HepG2 (cell line): ENCODE results near the gene LIM2. TPM values are rescaled to one million over a fixed set of nuclear protein-coding genes. Genes with fewer than 3 reads are reported as not detected.
A peak's percentile ranks its signal among the peaks of the same experiment; 100 is the strongest.

Source experiments
- ATRX ChIP-seq: sonication (generic); formaldehyde crosslinking; IDR thresholded peaks from 2 replicates; pipeline ENCODE4 v1.4.0; 2020; ENCODE audit warnings: missing genetic modification reagents, borderline replicate concordance
- CREM ChIP-seq, 2 experiments: sonication (generic) in 1 of 2; formaldehyde crosslinking in 1 of 2; IDR thresholded peaks; 2 replicates each; pipeline versions ENCODE4 v1.4.0 to v1.6.1; 2016 to 2020; ENCODE audit warnings: antibody characterized with exemption in 1 of 2, mild to moderate bottlenecking in 1 of 2, missing genetic modification reagents in 1 of 2
- ELF1 ChIP-seq: sonication (generic); formaldehyde crosslinking; IDR thresholded peaks from 2 replicates; pipeline ENCODE4 v1.4.0; 2020; ENCODE audit warnings: missing genetic modification reagents
- HDAC1 ChIP-seq: sonication (generic); formaldehyde crosslinking; IDR thresholded peaks from 2 replicates; pipeline ENCODE4 v1.5.1; 2020; ENCODE audit warnings: mild to moderate bottlenecking, missing genetic modification reagents
- HNRNPLL ChIP-seq: fragments of 200-400 bp; formaldehyde crosslinking; IDR thresholded peaks from 2 replicates; pipeline ENCODE4 v1.6.1; 2017; ENCODE audit warnings: mild to moderate bottlenecking, low read depth, low read length; ENCODE audit not compliant: poor library complexity, severe bottlenecking
- JDP2 ChIP-seq: sonication (generic); formaldehyde crosslinking; IDR thresholded peaks from 2 replicates; pipeline ENCODE4 v1.8.1; 2022; ENCODE audit warnings: missing genetic modification reagents, borderline replicate concordance
- NFIB ChIP-seq: sonication (generic); formaldehyde crosslinking; IDR thresholded peaks from 2 replicates; pipeline ENCODE4 v1.9.0; 2021; ENCODE audit warnings: missing genetic modification reagents, mild to moderate bottlenecking, borderline replicate concordance
- NFKBIZ ChIP-seq: IDR thresholded peaks from 2 replicates; pipeline ENCODE4 v1.6.1; 2018; ENCODE audit warnings: missing genetic modification reagents, missing compliant biosample characterization
- NPAS2 ChIP-seq: sonication (generic); formaldehyde crosslinking; IDR thresholded peaks from 2 replicates; pipeline ENCODE4 v1.8.0; 2022; ENCODE audit warnings: mild to moderate bottlenecking, missing genetic modification reagents, borderline replicate concordance
- SCMH1 ChIP-seq: sonication (generic); formaldehyde crosslinking; IDR thresholded peaks from 2 replicates; pipeline ENCODE4 v1.9.0; 2021; ENCODE audit warnings: missing genetic modification reagents, mild to moderate bottlenecking, borderline replicate concordance
- TOPORS ChIP-seq: sonication (generic); formaldehyde crosslinking; IDR thresholded peaks from 2 replicates; pipeline ENCODE4 v1.8.0; 2023; ENCODE audit warnings: mild to moderate bottlenecking, missing genetic modification reagents
- ZKSCAN5 ChIP-seq: sonication (generic); formaldehyde crosslinking; IDR thresholded peaks from 2 replicates; pipeline ENCODE4 v1.5.1; 2020; ENCODE audit warnings: mild to moderate bottlenecking, missing genetic modification reagents
- ZNF547 ChIP-seq: sonication (generic); formaldehyde crosslinking; IDR thresholded peaks from 2 replicates; pipeline ENCODE4 v1.5.1; 2020; ENCODE audit warnings: mild to moderate bottlenecking, missing genetic modification reagents
- ZNF563 ChIP-seq: sonication (generic); formaldehyde crosslinking; IDR thresholded peaks from 2 replicates; pipeline ENCODE4 v1.8.0; 2022; ENCODE audit warnings: mild to moderate bottlenecking, moderate library complexity, missing genetic modification reagents
- ZNF616 ChIP-seq: sonication (generic); formaldehyde crosslinking; IDR thresholded peaks from 2 replicates; pipeline ENCODE4 v1.5.0; 2020; ENCODE audit warnings: low read depth, mild to moderate bottlenecking, missing genetic modification reagents
- ZNF709 ChIP-seq: sonication (generic); formaldehyde crosslinking; IDR thresholded peaks from 2 replicates; pipeline ENCODE4 v1.5.0; 2020; ENCODE audit warnings: mild to moderate bottlenecking, missing genetic modification reagents
- ZNF773 ChIP-seq: sonication (generic); formaldehyde crosslinking; IDR thresholded peaks from 2 replicates; pipeline ENCODE4 v1.4.0; 2020; ENCODE audit warnings: missing genetic modification reagents, borderline replicate concordance
- ZNF878 ChIP-seq: sonication (generic); formaldehyde crosslinking; IDR thresholded peaks from 2 replicates; pipeline ENCODE4 v1.8.1; 2023; ENCODE audit warnings: mild to moderate bottlenecking, missing genetic modification reagents, moderate library complexity
- polyA plus RNA-seq, 8 experiments: library from polyadenylated mRNA; depleted of rRNA in 3 of 8; stranded (reverse) in 7 of 8; unstranded in 1 of 8; fragments of >200 nt; fragmentation: Illumina TruSeq in 4 of 8; extraction: Trizol in 4 of 8; gene quantifications; 2 replicates each; pipeline versions ENCODE4 v1.2.1 to v1.2.3, GENCODE V29; 2011 to 2016; ENCODE audit warnings: low read depth in 4 of 8, missing spikeins in 1 of 8, mixed read lengths in 1 of 8; ENCODE audit not compliant: insufficient read depth in 1 of 8
- total RNA-seq, 5 experiments: library from RNA; depleted of rRNA; stranded (reverse); fragments of >200 nt; fragmentation: Illumina TruSeq; extraction: Trizol; gene quantifications; 2 replicates each; pipeline ENCODE4 v1.2.3, GENCODE V29; 2016; ENCODE audit warnings: low read depth in 1 of 5
- TF ChIP-seq, protein P1 (sequence below): sonication (generic); formaldehyde crosslinking; IDR thresholded peaks from 2 replicates; pipeline ENCODE4 v1.5.0; 2020; ENCODE audit warnings: mild to moderate bottlenecking, missing genetic modification reagents, borderline replicate concordance
- TF ChIP-seq, protein P2 (sequence below): IDR thresholded peaks from 2 replicates; pipeline ENCODE4 v1.6.1; 2016; ENCODE audit warnings: control low read depth
- TF ChIP-seq, protein P3 (sequence below): sonication (generic); formaldehyde crosslinking; IDR thresholded peaks from 2 replicates; pipeline ENCODE4 v1.8.1; 2023; ENCODE audit warnings: missing genetic modification reagents, inconsistent platforms, borderline replicate concordance
- TF ChIP-seq, protein P4 (sequence below): sonication (generic); formaldehyde crosslinking; IDR thresholded peaks from 2 replicates; pipeline ENCODE4 v1.4.0; 2020; ENCODE audit warnings: missing genetic modification reagents

Gene LIM2
- total and polyA plus RNA-seq, 2 of the 13 experiments (the other 11 are each of a cell fraction or from before 2014, with no cell fraction given): 1.3 TPM; not detected in 1

DNA sequence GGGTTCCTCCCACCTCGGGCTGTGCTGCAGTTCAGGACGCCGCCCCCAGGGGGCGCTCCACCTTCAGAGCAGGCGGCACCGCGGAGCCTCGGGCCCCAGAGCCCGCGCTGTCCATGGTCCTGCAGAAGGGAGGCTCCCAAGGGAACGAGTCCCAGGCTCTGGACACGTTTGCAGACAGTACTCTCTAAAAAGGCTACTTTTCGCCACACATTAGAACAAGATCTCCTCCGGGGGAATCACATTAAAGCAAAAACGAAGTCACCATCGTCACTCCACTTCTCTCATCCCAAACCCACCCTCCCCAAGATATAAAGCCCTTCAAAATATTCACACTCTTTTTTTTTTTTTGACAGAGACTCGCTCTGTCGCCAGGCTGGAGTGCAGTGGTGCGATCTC lies 34.3 kb upstream of the LIM2 start (continued):
- TF ChIP-seq, protein P1, sequence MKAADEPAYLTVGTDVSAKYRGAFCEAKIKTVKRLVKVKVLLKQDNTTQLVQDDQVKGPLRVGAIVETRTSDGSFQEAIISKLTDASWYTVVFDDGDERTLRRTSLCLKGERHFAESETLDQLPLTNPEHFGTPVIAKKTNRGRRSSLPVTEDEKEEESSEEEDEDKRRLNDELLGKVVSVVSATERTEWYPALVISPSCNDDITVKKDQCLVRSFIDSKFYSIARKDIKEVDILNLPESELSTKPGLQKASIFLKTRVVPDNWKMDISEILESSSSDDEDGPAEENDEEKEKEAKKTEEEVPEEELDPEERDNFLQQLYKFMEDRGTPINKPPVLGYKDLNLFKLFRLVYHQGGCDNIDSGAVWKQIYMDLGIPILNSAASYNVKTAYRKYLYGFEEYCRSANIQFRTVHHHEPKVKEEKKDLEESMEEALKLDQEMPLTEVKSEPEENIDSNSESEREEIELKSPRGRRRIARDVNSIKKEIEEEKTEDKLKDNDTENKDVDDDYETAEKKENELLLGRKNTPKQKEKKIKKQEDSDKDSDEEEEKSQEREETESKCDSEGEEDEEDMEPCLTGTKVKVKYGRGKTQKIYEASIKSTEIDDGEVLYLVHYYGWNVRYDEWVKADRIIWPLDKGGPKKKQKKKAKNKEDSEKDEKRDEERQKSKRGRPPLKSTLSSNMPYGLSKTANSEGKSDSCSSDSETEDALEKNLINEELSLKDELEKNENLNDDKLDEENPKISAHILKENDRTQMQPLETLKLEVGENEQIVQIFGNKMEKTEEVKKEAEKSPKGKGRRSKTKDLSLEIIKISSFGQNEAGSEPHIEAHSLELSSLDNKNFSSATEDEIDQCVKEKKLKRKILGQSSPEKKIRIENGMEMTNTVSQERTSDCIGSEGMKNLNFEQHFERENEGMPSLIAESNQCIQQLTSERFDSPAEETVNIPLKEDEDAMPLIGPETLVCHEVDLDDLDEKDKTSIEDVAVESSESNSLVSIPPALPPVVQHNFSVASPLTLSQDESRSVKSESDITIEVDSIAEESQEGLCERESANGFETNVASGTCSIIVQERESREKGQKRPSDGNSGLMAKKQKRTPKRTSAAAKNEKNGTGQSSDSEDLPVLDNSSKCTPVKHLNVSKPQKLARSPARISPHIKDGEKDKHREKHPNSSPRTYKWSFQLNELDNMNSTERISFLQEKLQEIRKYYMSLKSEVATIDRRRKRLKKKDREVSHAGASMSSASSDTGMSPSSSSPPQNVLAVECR (CRISPR knock-in tag): peak; percentile 61; the same call in 1 of the 2 replicates
- TF ChIP-seq ZNF773 (CRISPR knock-in tag) (peak; percentile 99; the same call in 1 of the 2 replicates), HDAC1 (CRISPR knock-in tag) (0 out of 2 replicates have a peak, but pooled peaks have one; percentile 52), ATRX (no peak), JDP2 (peak; percentile 70; the same call in 1 of the 2 replicates), HNRNPLL (no peak), ZNF878 (peak; percentile 95; the same call in 1 of the 2 replicates), ZNF547 (CRISPR knock-in tag) (peak; percentile 89), SCMH1 (CRISPR knock-in tag) (no peak), CREM (IDR thresholded peaks at IDR 0.05) (no peak), CREM (CRISPR knock-in tag; IDR thresholded peaks at IDR 0.05) (peak; percentile 53; the same call in 1 of the 2 replicates), ZNF563 (CRISPR knock-in tag) (peak; percentile 98), ELF1 (peak; percentile 44), TOPORS (CRISPR knock-in tag) (peak; percentile 90), ZKSCAN5 (CRISPR knock-in tag) (0 out of 2 replicates have a peak, but pooled peaks have one; percentile 54), NPAS2 (CRISPR knock-in tag) (no peak), NFKBIZ (CRISPR knock-in tag) (peak; percentile 97), ZNF616 (CRISPR knock-in tag) (peak; percentile 96), ZNF709 (CRISPR knock-in tag) (peak; percentile 93), NFIB (CRISPR knock-in tag) (no peak)
- TF ChIP-seq, protein P2, sequence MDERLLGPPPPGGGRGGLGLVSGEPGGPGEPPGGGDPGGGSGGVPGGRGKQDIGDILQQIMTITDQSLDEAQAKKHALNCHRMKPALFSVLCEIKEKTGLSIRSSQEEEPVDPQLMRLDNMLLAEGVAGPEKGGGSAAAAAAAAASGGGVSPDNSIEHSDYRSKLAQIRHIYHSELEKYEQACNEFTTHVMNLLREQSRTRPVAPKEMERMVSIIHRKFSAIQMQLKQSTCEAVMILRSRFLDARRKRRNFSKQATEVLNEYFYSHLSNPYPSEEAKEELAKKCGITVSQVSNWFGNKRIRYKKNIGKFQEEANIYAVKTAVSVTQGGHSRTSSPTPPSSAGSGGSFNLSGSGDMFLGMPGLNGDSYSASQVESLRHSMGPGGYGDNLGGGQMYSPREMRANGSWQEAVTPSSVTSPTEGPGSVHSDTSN (CRISPR knock-in tag): no peak
- TF ChIP-seq, protein P3, sequence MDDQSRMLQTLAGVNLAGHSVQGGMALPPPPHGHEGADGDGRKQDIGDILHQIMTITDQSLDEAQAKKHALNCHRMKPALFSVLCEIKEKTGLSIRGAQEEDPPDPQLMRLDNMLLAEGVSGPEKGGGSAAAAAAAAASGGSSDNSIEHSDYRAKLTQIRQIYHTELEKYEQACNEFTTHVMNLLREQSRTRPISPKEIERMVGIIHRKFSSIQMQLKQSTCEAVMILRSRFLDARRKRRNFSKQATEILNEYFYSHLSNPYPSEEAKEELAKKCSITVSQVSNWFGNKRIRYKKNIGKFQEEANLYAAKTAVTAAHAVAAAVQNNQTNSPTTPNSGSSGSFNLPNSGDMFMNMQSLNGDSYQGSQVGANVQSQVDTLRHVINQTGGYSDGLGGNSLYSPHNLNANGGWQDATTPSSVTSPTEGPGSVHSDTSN (CRISPR knock-in tag): peak; percentile 97
- TF ChIP-seq, protein P4, sequence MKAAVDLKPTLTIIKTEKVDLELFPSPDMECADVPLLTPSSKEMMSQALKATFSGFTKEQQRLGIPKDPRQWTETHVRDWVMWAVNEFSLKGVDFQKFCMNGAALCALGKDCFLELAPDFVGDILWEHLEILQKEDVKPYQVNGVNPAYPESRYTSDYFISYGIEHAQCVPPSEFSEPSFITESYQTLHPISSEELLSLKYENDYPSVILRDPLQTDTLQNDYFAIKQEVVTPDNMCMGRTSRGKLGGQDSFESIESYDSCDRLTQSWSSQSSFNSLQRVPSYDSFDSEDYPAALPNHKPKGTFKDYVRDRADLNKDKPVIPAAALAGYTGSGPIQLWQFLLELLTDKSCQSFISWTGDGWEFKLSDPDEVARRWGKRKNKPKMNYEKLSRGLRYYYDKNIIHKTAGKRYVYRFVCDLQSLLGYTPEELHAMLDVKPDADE (CRISPR knock-in tag): peak; percentile 96
